Measurements from ENCODE around the gene DUSP22. TPM values are rescaled to one million over a fixed set of nuclear protein-coding genes. Genes with fewer than 3 reads are reported as not detected.

The DUSP22 gene
- total and polyA plus RNA-seq, 2 of the 8 experiments (the other 6 are each of a cell fraction or from before 2014, with no cell fraction given): 15.5 to 32.4 TPM

DNA sequence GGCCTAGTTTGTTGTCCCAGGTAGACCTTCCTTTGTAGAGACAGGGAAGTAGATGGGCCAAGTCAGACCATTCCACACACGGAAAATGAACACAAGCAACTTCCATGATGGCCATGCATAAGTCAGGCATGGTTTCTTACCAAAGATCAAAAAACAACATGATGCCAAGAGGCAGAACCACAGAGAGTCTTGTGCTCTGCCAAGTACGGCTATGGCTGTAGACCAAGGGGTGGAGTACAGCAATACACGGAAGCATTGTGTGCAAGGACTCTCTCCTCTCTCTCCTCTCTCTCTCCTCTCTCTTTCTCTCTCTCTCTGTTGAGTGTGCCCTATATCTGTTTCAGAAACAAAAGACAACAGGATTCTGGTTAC, 4.8 kb upstream of the DUSP22 start:
- ChIA-PET POLR2A (ENCODE audit: partially characterized antibody) (interaction anchor here (1.1 kb wide), 1 partner anchor 23 kb away, joined by 3 read pairs; no protein-coding TSS in a partner anchor), CTCF (ENCODE audit: partially characterized antibody) (interaction anchor here (2.6 kb wide), 1 partner anchor 70 kb away, joined by 7 read pairs; no protein-coding TSS in a partner anchor)
- no peak overlapping the region for H3K4ac ChIP-seq (replicated peaks; ENCODE audit: insufficient read length, low read depth, low read length)
- no peak overlapping the region for H3K27ac ChIP-seq (ENCODE audit: low read depth, low read length)
- no peak overlapping the region for H3K56ac ChIP-seq (replicated peaks; ENCODE audit: insufficient read length, low read depth, low read length)
- no peaks in the 10 kb centered on the region for H3K79me1 ChIP-seq (ENCODE audit: low read depth, low read length)
- no peak overlapping the region for H2BK15ac ChIP-seq (ENCODE audit: low read length)
- no peaks in the 10 kb centered on the region for H4K20me1 ChIP-seq (replicated peaks in 1 of 2; ENCODE audit: control insufficient read depth in 1 of 2, insufficient read depth in 2 of 2, low read length in 2 of 2)
- H3K23me2 ChIP-seq (ENCODE audit: low read depth, low read length): peaks cover 4% of the 10 kb centered on the region
- H3K27me3 ChIP-seq (replicated peaks in 1 of 4; ENCODE audit: control insufficient read depth in 3 of 4, extremely low read depth in 1 of 4, insufficient read depth in 3 of 4, low read length in 3 of 4): no peaks in the 10 kb centered on the region
- H3K9me3 ChIP-seq (ENCODE audit: insufficient read depth in 2 of 2, low read depth in 1 of 2, low read length in 1 of 2): peaks cover 34 to 75% of the 10 kb centered on the region in 2 experiments
- H3K79me2 ChIP-seq (ENCODE audit: control insufficient read depth in 1 of 2, insufficient read depth in 2 of 2, low read length in 2 of 2): no peaks in the 10 kb centered on the region
- H3K4me1 ChIP-seq (replicated peaks in 1 of 4; ENCODE audit: control insufficient read depth in 3 of 4, insufficient read depth in 4 of 4, low read length in 3 of 4): peaks cover 0 to 2% (median 0%) of the 10 kb centered on the region in 4 experiments; a peak in 2 of 7 replicates
- H3K23ac ChIP-seq (ENCODE audit: insufficient read length): no peak overlapping the region
- no peak overlapping the region for H2AK5ac ChIP-seq (ENCODE audit: low read depth, low read length)
- no peak overlapping the region for H3K18ac ChIP-seq (ENCODE audit: extremely low read depth, low read length)
- no peak overlapping the region for H4K8ac ChIP-seq (ENCODE audit: extremely low read depth, insufficient read depth, low read length)
- no peak overlapping the region for H2BK20ac ChIP-seq (ENCODE audit: low read length)
- H3K14ac ChIP-seq (ENCODE audit: insufficient read length): no peak overlapping the region
- FAIRE-seq (no peak), DNase-seq (ENCODE audit: low read depth in 1 of 2, low spot score in 2 of 2) (peak in 1 of 2 experiments; percentile 13)
- no peak overlapping the region for H4K5ac ChIP-seq (ENCODE audit: insufficient read length, low read depth, low read length)
- no peak overlapping the region for H2BK120ac ChIP-seq (replicated peaks; ENCODE audit: low read depth, low read length)
- H3K4me3 ChIP-seq (ENCODE audit: extremely low read depth in 1 of 4, insufficient read depth in 2 of 4, low read depth in 3 of 4, low read length in 4 of 4): no peak overlapping the region
- H3K4me2 ChIP-seq (ENCODE audit: insufficient read depth in 1 of 2, low read depth in 2 of 2, low read length in 2 of 2): no peak overlapping the region
- H2AFZ ChIP-seq (ENCODE audit: low read length): no peak overlapping the region
- H2BK5ac ChIP-seq (ENCODE audit: low read depth, low read length): no peak overlapping the region
- no peak overlapping the region for H4K91ac ChIP-seq (replicated peaks; ENCODE audit: insufficient read length, low read length)
- 72% methylated on average over 3 of the region's 3 CpGs; no CpG with 5 or more reads in 1 of the 2 experiments for WGBS, 2 experiments (ENCODE audit: extremely low coverage in 1 of 2, insufficient coverage in 1 of 2, insufficient read length in 1 of 2, insufficient replicate concordance in 2 of 2, low coverage in 1 of 2, low lambda C conversion rate in 2 of 2, missing lambda C conversion rate in 1 of 2)
- H3K36me3 ChIP-seq (ENCODE audit: control insufficient read depth in 2 of 4, insufficient read depth in 4 of 4, low read length in 3 of 4): no peaks in the 10 kb centered on the region
- no peak overlapping the region for H3K9ac ChIP-seq (replicated peaks in 1 of 4; ENCODE audit: extremely low read depth in 1 of 4, low read depth in 3 of 4, low read length in 3 of 4)
- H2BK12ac ChIP-seq (ENCODE audit: low read depth, low read length): no peak overlapping the region
- TF ChIP-seq CREB1 (IDR thresholded peaks at IDR 0.05) (no peak), CTCF (IDR thresholded peaks at IDR 0.05; ENCODE audit: control extremely low read depth in 1 of 3, insufficient read depth in 1 of 3, low read depth in 1 of 3, low read length in 3 of 3) (no peak), KDM1A (IDR thresholded peaks at IDR 0.05; ENCODE audit: borderline replicate concordance, low read length) (no peak), RBBP5 (IDR thresholded peaks at IDR 0.05; ENCODE audit: borderline replicate concordance, low read depth, low read length) (no peak), CEBPB (IDR thresholded peaks at IDR 0.05; ENCODE audit: low read depth, low read length) (no peak), RAD21 (IDR thresholded peaks at IDR 0.05 in 1 of 2, conservative IDR thresholded peaks at IDR 0.05 in 1 of 2; ENCODE audit: low read depth in 2 of 2, low read length in 2 of 2) (no peak), NANOG (IDR thresholded peaks at IDR 0.05; ENCODE audit: insufficient read depth, low read depth, low read length, poor library complexity, severe bottlenecking) (no peak), TBP (IDR thresholded peaks at IDR 0.05; ENCODE audit: low read depth, low read length) (no peak), SIN3A (conservative IDR thresholded peaks at IDR 0.05 in 1 of 2, IDR thresholded peaks at IDR 0.05 in 1 of 2; ENCODE audit: low read depth in 1 of 2, low read length in 2 of 2) (no peak)
- TF ChIP-seq, protein P1, sequence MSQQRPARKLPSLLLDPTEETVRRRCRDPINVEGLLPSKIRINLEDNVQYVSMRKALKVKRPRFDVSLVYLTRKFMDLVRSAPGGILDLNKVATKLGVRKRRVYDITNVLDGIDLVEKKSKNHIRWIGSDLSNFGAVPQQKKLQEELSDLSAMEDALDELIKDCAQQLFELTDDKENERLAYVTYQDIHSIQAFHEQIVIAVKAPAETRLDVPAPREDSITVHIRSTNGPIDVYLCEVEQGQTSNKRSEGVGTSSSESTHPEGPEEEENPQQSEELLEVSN (IDR thresholded peaks at IDR 0.05): no peak
